ENCODE measurements around the gene GSDME. TPM values are rescaled to one million over a fixed set of nuclear protein-coding genes. Genes with fewer than 3 reads are reported as not detected.
A peak's percentile ranks its signal among the peaks of the same experiment; 100 is the strongest.

The GSDME gene
- total RNA-seq, 1 experiment from 2014 or later, result 37.2 TPM

DNA sequence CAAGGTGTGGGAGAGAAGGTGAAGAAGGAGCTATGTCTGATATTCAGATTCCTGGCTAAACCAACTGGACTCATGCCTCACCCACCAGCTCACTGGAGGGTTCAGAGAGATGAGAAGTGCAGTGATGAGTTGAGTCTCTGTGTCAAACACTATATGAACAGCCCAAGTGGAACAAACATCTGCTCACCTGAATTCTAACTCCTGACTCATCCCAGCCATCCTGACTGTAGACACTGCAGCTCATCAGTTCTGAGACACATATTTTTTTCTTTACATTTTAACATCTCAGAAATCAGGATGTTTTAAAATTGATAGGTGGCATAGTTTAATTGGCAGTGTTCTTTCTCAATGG, 27.3 kb downstream of the GSDME start:
- no peak for DNase-seq (ENCODE audit: low read depth, low spot score)
- in situ Hi-C loops (cut with HindIII; ENCODE audit: low pct_unique_long_range_greater_than_20kb, low sequenced_read_pairs), result no loop called here

DNA sequence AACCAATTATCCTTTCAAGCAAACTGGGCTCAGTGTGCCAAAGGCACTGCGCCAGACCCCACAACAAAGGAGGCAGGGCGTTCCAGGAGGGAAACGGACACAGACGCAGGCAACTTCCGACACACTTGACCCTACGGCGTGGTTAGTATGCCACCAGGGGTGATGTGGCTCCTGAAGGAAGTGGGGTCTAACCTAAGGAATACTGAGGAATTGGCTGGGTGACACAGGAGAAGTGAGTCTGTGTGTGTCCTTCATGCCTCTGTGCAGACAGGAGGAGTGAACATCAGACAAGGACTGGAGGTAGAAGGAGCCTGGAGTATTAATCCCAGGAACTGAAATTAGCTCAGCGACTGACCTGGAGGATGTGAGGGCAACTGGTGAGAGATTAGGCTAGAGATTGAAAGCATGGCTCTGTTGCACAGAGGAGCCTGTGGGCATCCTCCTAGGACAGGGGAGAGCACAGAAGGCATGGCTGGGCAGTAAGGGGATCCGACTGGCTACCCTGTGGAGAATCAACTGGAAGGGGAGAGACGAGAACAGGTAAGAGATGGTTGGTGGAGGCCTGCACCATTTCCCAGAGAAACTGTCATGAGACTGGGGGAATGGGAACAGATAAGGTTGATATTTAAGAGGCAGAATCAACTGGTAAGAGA, 27.8 kb downstream of the GSDME start:
- in situ Hi-C loops (cut with HindIII; ENCODE audit: low pct_unique_long_range_greater_than_20kb, low sequenced_read_pairs), result no loop called here
- DNase-seq (ENCODE audit: low read depth, low spot score), result no peak

DNA sequence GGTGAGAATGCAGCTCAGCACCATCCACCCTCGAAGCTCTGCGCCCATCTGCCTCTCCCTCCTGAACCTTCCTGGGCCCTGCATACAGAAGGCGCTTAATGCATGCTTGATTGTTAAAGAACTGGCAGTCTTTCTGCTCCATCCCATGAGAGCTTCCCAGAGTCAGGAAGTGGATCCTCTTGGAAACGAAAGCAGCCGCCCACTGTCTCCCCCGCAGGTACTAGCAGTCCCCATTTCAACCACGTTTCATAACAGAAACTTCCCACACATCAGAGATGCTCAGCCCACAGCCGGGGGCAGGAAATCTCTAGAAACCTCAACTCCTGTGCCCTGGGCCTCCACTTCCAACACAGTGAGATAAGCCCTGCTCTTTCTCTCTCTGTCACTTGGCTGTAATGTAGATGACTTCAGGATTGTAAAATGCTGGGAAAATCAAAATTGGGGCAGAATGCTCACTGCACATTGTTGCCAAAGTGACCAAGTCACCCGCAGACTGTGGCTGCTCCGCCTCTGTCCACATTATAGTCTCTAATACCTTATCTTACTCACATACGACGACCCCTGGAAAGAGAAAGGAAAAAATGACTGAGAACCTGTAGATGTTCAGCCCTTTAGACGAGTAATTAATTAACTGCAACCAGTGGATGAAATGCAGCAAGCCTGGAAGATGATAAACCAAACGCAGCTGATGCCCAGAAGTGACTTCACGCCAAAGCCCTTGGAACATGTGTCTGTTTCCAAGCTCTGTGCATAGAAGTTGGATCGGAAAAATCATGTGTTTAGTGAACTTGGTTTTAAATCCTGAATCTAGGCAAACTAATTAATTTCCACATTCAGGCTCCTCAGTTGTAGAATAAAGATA, 28.5 kb downstream of the GSDME start:
- DNase-seq (ENCODE audit: low read depth, low spot score), result no peak
- in situ Hi-C loops (cut with HindIII; ENCODE audit: low pct_unique_long_range_greater_than_20kb, low sequenced_read_pairs), result no loop called here

DNA sequence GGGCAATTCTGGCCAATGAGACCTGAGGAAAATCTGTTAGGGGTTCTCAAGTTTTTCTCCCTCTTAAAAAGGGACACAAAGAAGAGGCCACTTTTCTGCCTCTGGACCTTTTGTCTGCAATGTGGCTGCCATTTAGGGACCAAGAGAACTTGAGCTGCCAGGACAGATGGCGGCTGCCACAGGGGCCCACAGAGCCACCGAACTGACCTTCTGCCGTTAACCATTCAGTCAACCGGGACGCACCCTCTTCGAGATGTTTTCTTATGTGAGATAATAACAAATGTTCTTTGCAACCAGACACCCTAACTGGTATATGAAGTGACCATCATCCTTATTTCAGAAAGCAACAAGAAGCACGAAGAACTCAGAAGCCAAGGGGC, 29.2 kb downstream of the GSDME start:
- DNase-seq (ENCODE audit: low read depth, low spot score), result no peak
- in situ Hi-C loops (cut with HindIII; ENCODE audit: low pct_unique_long_range_greater_than_20kb, low sequenced_read_pairs), result no loop called here

DNA sequence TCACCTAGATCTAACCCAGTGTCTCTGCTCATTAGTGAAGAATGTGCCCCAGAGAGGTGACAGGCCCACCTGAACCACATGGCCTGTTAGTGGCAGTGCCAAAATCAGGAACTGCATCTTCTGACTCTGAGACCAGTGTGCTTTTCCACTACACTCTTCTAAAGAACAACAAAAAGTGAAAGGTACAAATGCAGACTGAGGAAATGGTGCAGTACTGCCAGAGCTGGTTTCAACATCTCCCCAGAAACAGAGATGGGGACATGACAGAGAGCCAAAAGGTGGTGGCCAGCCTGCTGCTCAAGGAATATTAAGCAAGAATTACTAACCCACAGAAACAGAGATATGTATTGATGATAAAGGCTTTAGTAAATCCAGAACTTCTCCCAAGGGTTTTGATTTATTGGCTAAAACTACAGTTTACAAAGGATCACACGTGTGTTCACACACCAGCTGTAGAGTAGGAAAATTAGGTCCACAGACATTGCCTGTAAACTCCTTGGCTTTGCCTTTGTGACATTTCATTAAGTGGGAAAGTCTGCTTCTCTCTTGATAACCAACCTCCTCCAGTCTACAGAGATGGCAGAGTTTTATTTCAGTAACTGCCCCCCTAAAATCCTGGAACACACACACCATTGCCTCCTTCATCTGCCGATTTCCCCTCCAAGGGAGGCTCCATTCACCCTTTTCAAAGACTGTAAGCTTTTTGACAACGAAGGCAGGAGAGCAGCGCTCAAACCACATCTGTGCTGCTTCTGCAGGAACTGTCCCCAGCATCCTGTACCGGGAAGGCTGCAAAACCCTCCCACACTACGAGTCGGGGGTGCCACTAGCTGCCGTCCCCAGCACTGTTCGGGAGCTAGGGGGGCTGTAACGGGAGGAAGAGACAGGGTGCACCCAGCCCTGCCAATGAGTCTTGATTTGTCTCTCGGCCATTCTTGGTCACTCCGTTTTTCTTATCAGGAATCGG, 29.8 kb downstream of the GSDME start:
- DNase-seq (ENCODE audit: low read depth, low spot score), result no peak
- in situ Hi-C loops (cut with HindIII; ENCODE audit: low pct_unique_long_range_greater_than_20kb, low sequenced_read_pairs), result no loop called here

DNA sequence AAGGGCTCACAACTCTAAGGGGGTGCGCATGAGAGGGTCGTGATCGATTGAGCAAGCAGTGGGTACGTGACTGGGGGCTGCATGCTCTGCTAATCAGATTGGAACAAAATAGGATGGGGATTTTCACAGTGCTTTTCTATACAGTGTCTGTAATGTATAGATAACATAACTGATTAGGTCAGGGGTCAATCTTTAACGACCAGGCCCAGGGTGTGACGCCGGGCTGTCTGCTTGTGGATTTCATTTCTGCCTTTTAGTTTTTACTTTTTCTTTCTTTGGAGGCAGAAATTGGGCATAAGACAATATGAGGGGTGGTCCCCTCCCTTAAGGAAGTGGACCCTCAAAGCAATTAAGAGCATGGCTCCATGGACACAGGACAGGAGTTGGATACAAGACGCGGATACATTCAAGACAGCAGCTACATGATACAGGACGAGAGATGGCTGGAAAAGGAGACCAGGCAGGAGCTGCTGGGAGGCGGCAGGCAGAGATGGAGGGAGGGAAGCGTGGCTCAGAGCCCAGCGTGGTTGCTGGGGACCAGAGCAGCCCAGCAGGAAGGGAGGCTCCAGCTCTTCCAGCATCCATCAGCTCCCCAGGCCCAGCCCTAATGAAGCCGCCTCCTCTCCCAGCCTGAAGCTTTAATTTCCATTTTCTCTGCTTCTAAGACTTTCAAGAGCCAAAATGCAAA, 31.6 kb downstream of the GSDME start:
- DNase-seq (ENCODE audit: low read depth, low spot score), result no peak
- in situ Hi-C loops (cut with HindIII; ENCODE audit: low pct_unique_long_range_greater_than_20kb, low sequenced_read_pairs), result no loop called here

DNA sequence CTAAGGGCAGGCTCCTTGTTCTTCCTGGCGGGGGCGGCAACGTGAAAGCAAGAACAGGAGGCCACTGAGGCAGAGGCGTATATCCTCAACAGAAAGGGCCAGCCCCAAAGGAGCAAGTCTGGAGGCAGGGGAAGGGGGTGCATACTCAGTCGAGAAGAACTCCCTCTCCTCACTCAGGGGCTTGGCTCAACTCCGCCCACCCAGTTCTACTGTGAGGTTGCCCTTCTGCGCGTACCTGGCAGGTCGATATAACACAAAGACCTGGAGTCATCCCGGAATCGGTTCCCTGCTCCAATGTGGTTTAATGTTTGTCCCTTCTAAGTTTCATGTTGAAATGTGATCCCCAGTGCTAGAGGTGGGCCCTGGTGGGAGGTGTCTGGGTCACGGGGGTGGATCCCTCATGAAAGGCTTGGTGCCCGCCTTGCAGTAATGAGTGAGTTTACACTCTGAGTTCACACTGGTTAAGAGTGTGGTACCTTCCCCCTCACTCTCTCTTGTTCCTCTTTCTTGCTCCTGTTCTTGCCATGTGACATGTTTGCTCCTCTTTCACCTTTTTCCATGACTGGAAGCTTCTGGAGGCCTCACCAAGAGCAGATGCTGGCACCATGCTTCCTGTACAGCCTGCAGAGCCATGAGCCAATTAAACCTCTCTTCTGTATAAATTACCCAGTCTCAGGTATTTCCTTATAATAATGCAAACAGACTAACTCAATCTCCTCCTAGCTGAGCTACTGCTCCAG, 32.6 kb downstream of the GSDME start:
- DNase-seq (ENCODE audit: low read depth, low spot score), result no peak
- in situ Hi-C loops (cut with HindIII; ENCODE audit: low pct_unique_long_range_greater_than_20kb, low sequenced_read_pairs), result no loop called here

DNA sequence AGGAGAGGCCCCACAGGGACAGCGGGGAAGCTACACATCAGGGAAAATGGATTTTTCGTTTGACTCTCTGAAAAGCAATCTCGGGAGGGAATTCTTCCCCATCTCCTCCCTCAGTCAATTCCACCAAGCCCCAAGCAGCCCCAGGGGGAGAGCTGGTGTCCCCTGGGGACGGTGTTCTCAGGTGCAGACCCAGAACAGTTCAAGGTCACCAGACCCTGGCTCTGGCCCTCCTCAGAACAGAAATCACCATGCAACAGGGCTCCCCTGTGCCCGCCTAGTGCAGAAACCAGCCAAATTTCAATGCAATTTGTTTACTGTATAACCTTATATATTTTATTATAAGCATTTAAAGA, 34.1 kb downstream of the GSDME start:
- DNase-seq (ENCODE audit: low read depth, low spot score), result no peak
- in situ Hi-C loops (cut with HindIII; ENCODE audit: low pct_unique_long_range_greater_than_20kb, low sequenced_read_pairs), result no loop called here

DNA sequence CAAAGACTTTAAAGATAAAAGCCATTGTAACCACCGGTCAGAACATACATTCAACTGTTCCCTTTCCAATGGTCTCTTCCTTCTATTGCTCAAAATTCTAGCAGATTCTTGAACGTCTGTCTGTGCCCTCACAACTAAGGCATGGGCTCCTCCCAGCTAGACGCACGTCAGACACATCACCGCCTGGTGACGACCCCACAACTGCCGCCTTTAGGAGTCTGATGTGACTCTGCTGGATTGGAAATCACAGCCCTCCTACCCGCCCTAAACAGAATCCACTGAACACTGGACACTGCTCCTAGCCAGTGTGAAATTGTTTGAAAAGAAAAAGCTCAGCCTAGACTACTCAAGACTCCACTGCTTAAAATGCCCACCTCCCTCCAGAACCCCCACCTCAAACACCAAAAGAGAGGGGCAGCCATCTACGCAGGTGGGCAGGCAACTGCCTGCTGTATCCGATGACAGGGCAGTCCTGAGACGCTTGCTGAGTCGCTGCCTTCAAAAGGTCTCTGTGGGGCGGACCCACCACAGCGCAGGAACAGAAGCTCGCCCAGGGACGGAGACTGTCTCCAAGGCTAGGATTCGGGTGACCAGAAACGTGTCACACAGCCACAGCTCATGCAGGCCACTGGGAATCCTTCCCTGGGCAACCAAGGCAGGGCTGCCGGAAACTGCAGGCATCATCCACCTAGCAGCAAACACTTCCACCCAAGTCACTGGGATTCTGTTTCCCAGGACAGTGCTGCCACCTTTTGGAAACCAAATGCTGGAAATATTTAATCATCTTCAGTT, 34.7 kb downstream of the GSDME start:
- in situ Hi-C loops (cut with HindIII; ENCODE audit: low pct_unique_long_range_greater_than_20kb, low sequenced_read_pairs), result no loop called here
- DNase-seq (ENCODE audit: low read depth, low spot score), result peak; percentile 70

DNA sequence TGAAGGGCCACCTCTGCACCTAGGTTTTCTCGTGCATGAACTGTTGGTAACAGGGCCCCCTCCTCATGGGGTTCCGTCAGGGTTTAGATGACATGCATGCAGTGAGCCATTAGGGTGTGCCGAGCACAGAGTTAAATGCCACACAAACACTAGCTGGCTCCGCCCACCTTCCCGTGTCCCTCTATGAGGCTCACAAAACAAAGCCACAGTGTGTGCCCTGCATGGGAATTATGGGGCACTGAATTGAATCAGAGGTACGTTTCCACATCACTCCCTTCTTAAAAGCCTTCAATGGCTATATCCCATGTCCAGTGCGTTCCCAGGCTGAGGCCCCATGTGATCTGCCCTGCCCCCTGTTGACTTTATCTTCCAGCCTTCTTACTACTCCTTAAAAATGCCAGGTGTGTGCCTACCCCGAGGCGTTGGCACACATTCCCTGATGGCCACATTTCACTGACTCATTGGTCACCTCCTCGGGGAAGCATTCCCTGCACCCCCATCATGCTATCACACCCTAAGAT, 35.7 kb downstream of the GSDME start:
- in situ Hi-C loops (cut with HindIII; ENCODE audit: low pct_unique_long_range_greater_than_20kb, low sequenced_read_pairs), result no loop called here
- DNase-seq (ENCODE audit: low read depth, low spot score), result peak; percentile 71

DNA sequence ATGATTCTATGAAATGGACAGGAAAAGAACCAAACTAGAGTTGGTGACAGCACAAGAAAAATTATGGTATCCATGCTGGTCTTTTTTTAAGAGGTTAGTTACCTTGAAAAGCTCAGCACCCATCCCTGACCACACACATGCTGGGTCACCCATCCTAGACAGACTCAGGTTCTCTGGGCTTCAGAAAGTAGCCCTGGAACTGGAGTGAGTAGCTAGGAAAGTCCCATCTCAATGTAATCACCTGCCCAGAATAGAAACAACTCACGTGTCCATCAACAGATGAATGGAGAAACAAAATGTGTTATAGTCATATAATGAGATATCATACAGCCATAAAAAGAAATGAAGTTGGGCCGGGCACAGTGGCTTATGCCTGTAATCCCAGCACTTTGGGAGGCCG, 37.0 kb downstream of the GSDME start:
- in situ Hi-C loops (cut with HindIII; ENCODE audit: low pct_unique_long_range_greater_than_20kb, low sequenced_read_pairs), result no loop called here
- DNase-seq (ENCODE audit: low read depth, low spot score), result no peak

DNA sequence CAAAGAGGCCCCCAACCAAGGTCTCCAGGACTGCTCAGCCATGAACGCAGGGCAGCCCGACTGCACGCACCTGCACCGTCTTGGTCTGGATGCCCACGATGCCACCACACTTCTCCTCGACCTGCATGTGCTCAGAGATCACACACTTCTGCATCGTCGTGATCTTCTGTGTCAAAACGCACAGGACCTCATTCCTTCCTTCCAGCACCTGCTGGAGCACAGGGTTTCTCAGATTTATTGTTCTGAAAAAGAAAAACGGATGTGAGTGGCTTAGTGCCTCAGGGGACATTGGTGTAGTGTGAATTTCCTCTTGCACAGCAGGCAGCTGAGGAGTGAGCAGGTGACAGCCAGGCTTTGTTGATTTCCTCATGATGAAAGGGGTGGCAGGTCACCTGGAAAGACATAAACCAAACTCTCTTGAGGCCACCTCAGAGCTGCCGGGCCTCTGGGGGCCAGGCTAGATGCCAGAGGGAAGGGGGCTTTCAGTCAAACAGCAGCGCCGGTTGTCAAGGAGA, 38.2 kb downstream of the GSDME start:
- in situ Hi-C loops (cut with HindIII; ENCODE audit: low pct_unique_long_range_greater_than_20kb, low sequenced_read_pairs), result no loop called here
- no peak for DNase-seq (ENCODE audit: low read depth, low spot score)

DNA sequence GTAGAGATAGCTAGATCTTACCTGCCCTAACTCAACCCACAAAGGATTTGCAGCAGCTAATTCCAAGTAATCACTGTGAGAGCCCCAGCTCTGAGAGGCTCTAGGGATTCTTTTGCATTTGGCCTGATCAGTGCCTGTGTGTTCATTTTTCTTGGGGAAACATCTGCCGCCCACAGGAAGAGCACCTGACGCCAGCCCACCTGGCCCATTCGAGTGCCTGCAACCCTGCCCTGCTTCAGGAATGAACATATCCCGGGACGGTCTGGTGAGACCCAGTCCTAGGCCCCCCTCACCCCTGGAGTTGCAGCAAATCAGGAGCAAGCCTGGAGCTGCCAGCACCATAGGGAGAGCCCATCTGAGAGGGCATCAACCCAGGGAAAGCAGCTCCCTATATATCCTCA, 38.8 kb downstream of the GSDME start:
- in situ Hi-C loops (cut with HindIII; ENCODE audit: low pct_unique_long_range_greater_than_20kb, low sequenced_read_pairs), result no loop called here

DNA sequence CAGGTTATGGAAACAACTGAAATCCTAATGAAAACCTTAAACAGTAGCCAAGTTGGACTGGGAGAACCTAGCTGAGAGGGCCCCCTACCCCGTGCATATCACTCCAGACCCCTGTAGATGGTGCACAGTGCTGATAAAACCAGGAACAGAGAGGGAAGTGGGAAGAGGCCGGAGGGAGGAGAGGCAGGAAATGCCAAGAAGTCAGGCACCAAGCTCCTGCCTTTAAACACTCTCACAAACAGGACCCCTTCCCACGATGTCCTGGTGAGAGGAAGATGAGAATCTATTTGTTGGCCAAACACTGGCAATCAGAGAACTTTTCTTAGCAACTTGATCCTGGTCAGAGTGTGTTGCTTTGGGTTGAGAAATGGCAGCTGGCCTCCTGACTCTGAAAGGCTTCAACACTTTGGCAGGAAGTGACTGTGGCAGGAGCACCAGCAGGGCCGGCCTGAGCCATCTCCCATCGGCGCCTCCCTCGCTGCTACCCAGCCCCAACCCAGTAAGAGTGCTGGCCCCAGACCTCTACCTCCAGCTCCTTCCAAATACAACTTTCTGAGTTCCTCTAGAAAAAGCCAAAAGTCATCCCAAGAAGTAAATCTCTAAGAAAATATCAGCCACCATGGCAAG, 39.5 kb downstream of the GSDME start:
- no peak for DNase-seq (ENCODE audit: low read depth, low spot score)
- in situ Hi-C loops (cut with HindIII; ENCODE audit: low pct_unique_long_range_greater_than_20kb, low sequenced_read_pairs), result no loop called here

More for the DNA sequence above, 38.8 kb downstream of the GSDME start:
- no peak for DNase-seq (ENCODE audit: low read depth, low spot score)

DNA sequence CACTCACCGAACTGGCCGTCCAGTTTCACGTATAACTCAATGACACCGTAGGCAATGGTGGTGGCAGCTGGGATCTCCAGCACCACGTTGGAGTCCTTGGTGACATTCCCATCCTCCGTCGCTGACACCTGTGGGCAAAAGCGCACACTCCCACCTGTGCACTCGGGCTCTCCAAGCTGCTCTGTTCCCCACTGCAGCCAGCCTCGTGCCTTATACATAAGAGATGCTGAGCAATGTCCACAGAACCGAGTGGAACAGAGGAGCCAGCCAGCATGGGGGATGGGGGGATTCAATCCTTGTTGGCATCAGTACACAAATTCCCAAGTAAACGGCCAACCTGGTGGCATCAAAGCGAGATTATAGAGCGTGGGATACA, 40.0 kb downstream of the GSDME start:
- in situ Hi-C loops (cut with HindIII; ENCODE audit: low pct_unique_long_range_greater_than_20kb, low sequenced_read_pairs), result no loop called here
- no peak for DNase-seq (ENCODE audit: low read depth, low spot score)
